TTC549 (cell line): ENCODE measurements around the gene NT5C1B.

Experiments
- FAIRE-seq: peaks from 2 replicates; lab custom pipeline; 2012; peaks lifted over from hg19 to GRCh38; lab: Jason Lieb, UNC

Gene NT5C1B

DNA sequence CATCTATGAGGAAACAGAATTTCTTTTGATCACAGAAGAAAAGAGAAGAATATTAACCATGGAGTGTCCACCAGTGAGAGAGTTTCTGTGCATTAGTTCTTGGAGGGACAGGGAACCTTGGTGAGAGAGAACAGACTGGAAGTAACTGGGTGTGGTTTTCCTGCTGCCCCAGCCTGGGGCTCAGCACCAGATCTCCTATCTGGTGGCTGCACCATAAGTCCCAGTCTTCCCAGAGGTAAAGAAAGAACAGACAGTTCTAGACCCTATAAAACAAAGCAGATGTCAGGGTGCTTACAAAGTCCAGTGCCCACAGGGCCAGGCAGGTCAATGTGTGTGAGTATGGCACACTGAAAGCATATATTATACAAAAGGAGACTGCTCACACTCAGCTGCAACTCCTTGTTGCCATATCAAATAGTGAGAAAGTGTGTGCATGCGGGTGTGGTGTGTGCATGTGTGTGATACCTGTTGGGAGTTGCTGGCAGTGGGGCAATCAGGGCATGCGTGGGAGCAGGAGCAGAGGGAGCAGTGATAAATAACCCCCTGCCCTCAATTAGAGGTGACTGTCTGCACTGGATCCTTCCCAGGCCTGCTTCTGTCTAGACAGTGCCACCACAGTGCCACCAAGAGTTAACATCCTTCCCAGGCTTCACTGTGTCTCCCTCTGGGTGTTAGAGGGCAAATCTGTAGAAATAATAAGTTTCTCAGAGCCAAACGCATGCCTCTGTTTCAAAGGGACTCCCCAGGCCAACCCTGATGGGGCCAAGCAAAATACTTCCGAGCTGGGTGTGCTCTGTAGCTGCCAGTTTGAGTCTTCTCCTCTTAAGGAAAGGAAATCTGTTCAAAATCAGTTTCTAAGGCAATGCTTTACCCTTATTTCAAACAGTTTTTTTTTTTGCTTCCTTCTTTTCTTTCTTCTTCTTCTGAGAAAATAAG is 74.6 kb downstream of the NT5C1B start:
- FAIRE-seq: no peak
